ENCODE measurements around the gene PLAGL2.
"Not testable (repeated sequence)": the region's sequence is repeated elsewhere in the genome, so short reads cannot be mapped to it uniquely, and the experiment has no call there.

The PLAGL2 gene

DNA sequence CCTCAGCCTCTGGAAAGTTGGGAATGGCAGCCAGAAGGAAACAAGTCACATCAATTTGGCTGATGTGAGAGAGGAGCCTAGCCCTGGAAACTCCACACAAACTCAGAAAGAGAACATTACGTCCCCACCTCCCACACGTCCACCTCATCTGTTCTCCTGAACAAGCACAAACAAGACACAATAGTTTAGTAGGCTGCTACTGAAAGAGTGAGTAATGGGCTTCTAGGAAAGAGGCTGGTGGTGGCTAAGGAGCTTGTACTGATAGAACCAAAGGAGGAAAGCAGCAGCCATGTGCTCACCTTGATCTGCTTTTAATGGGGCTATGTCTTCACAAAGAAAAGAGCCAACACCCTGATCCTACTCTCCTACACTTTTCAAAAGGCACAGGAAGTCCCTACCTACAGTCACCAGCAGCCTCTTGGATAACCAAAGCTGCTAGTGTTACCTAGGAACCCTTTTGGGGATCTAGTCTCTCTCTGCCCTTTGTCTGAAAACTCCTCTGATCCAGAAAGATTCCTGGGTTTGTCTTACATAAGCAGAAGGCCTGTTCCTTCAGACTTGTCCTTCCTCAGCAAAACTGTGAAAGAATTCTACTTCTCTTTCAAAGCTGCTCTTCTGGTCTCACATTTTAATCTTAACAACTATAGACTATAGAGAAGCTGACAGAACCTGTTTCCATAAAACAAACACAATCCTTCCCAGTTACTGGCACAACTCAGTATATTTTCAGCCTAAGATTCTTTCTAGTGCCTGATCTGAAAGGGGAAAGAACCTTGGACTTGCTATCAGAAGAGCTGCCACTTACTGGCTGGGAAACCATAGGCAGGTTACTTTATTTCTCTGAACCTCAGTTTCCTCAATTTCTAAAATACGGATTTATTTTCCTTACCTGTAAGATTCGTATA lies 3.1 kb downstream of the PLAGL2 start:
- peak in 2 of 4 experiments; percentile 41 to 44 for DNase-seq

DNA sequence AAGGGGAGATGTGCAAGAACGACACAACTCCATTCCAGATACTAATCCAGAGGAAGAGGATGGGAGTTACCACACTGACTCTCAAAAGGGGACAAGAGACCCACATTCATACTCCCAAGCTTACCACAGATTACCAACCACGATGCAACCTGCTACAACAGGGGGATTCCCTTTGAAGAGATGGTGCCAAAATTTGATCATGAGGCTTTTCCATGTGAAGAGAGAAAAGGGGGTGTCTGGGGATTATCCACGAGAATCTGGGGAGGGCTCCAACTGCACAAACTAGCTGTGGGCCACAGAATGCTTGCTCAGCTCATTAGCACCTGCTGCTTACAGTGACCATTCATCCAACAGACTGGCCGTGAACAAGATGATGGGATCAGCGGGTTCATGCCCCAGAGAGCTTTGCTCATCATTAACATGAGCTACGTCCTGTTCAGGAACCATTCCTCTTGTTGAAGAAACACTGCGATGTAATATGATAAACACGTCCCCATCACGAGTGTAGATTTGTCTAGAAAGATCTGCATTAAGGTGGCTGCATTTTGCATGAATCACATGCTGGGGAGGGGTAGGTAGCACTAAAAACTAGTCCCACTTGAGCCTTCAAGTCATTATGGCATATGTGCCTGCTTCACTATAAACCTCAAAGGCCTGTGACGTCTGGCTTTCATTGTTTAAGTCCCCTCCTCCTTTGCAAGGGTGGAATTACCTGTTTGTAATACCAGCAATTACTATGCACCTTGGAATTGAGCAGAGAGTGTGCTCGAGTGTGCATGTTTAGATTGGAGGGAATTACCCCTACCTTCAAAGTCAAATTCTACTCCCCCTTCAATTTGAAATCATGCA lies 4.0 kb downstream of the PLAGL2 start:
- no peak for DNase-seq

- no peak for DNase-seq
Observed at GRCh38 chr20:32201977-32202363, 5.6 kb downstream of the PLAGL2 start.

GRCh38 chr20:32201296-32201976 lies 6.1 kb downstream of the PLAGL2 start:
- no peak for DNase-seq

- no peak for DNase-seq
Observed at GRCh38 chr20:32199006-32199405, 8.5 kb downstream of the PLAGL2 start.

- DNase-seq = not testable (repeated sequence)
Observed at GRCh38 chr20:32197136-32197535, 10.4 kb downstream of the PLAGL2 start.

- DNase-seq = not testable (repeated sequence)
Observed at GRCh38 chr20:32196613-32197012, 10.9 kb downstream of the PLAGL2 start.

DNA sequence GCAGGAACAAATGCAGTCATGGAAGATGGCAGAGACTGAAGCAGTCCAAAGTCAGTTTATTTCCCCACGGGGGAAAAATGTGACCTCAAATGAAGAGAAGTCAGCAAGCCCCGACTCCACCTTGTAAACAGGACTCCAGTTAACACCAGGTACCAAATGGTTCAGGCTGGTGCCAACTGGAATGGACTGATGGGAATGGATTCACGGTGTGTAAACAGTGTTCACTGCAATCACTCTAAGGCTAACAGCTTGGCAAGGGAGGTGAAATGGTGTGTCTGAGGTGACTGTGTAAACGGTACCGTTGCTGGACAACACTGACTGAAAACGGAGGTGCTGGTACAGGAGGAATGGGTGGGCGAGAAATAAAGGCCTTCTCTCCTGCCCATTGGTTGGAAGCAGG lies 12.0 kb downstream of the PLAGL2 start:
- no peak for DNase-seq

- DNase-seq = no peak
Observed at GRCh38 chr20:32193996-32194395, 13.5 kb downstream of the PLAGL2 start.

GRCh38 chr20:32193336-32193735 lies 14.2 kb downstream of the PLAGL2 start:
- not testable (repeated sequence) for DNase-seq

DNA sequence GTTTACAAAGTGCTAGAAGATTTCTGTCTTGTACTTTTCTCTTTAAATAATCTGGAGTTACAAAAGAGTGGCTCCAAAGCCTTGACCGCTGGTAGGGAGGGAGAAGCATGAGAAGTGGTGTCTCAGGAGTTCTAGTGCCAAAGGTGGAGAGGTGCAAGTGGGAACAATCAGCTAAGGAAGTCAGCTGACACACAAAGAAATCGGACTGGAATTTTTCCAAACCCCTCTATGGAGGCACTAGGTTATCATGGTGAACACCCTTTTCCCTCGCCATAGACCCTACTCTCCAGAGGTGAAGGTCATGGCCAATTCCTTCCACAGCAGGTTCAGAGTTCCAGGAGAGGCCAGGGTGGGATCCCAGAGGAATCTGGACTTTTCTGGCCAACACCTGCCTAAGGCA lies 14.8 kb downstream of the PLAGL2 start:
- DNase-seq = no peak

GRCh38 chr20:32191873-32192272 lies 15.7 kb downstream of the PLAGL2 start:
- no peak for DNase-seq

DNA sequence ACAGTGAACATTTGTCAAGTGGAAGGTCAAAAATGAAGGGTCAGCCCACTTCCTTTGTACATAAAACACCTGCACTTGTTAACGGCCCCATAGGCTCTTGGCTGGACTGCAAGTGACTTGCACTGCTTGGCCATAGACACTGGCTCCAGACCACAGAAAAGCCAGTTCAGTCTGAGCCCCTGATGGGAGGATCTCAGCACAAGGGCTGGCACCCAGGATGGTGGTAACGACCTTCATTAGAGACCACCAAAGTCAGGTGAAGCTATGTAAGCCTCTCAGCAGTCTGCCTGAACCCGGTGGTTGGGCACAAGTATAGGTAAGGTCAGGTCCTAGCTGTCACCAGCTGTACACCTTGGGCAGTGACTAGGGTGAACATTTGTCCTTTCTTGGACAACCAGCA lies 16.1 kb downstream of the PLAGL2 start:
- DNase-seq = no peak

- no peak for DNase-seq
Observed at GRCh38 chr20:32190616-32191415, 16.7 kb downstream of the PLAGL2 start.

DNA sequence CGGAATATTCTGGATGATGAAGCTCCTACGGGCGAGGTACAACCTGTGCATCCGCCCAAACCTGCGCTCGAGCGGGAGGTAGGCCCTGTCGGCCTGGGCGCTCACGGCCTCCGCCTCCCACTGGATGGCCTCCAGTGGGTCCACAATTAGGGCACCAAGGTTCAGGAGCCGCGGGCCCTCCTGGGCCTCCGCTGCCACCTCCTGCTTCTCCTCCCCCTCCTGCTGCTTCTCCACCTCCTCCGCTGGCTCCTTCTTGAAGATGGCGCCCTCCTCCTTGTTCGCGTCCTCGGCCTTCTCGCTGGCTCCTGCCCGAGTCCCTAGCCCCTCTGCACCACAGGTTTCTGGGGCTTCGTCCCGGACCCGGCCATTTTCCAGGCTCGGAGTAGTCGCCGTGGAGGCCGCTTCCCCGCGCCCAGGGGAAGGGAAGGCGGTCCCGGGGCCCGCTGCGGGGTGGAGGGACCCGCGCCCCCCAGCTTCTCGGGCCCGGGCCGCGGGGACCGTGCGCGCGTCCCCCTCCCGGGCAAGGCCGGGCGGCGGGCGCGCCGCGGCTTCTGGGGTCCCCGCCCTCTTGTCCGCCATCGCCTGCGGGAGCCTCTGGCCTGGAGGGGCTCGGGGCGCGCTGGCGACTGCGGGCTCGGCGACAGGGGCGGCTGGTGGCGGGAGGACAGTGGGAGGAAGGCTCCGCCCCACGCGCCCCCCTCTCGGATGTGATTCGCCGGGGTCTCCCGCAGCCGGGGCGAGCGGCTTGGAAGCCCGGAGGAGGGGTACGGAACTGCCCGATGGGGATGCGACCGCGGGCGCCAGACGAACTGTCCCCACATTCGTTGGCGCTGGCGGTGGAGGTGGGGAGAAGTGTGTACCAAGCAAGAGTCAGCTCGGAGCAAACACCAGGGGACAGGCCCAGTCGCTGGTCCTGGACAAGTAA lies 17.6 kb downstream of the PLAGL2 start:
- peak in 1 of 4 experiments; percentile 12 for DNase-seq

DNA sequence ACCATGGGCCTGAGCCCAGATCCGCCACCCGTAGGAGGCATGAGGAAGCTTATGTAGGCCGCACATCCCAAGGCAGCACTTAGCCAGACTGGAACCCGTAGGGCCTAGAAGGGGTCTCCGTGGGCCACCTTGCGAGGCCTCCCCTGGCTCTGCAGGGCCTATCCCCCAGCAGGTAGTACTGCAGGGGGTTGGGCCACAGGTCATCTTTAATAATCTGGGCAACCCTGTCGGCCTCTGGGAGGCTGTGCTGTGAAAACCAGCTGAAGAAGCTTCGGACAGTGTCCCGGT lies 18.5 kb downstream of the PLAGL2 start:
- DNase-seq = no peak

DNA sequence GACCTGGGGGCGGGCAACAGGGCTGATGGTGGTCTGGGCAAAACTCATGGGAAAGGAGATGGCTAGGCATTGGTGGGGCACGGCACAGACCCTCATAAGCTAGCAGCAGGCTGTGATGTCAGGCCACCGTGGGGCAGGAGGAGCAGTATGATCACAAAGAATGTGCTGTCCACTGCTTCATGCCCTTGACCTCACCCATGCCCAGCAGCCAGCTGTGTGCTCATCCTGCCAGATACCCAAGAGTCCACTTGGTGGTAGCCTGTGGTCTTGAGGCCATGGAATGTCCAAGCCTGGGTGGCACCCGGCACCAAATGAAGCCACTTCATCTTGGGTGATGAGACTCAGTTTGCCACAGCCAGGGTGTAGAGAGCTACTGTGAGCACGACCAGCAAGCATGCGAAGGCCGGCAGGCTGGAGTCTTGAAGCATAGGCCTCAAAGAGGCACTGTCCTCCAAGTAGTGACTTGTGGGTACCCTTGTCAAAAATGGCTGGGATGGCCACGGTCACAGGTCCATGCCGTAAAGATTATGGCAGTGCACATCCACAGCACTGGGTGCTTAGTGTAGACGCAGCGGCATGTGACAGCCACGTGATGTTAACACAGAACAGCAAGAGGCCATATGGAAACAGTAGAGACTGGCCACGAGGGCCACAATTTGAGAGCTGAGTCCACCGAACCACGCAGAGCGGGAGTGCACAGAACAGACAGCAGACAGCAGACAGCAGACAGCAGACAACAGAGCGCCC lies 19.0 kb downstream of the PLAGL2 start:
- no peak for DNase-seq

GRCh38 chr20:32186506-32186905 lies 21.0 kb downstream of the PLAGL2 start:
- DNase-seq = no peak

GRCh38 chr20:32184961-32185603 lies 22.5 kb downstream of the PLAGL2 start:
- DNase-seq = no peak

- no peak for DNase-seq
Observed at GRCh38 chr20:32183947-32184635, 23.5 kb downstream of the PLAGL2 start.

Measured in activated CD4-positive, CD25-positive, alpha-beta regulatory T cell (primary cell).